ENCODE data around the gene FCRL3.

FCRL3 gene

GRCh38 chr1:157652859-157653493 lies 47.6 kb downstream of the FCRL3 start:
- H3K4me3 ChIP-seq (ENCODE audit: low read length), result no peak overlapping the region
- DNase-seq (ENCODE audit: low read depth), result no peak
- TF ChIP-seq CTCF (conservative IDR thresholded peaks at IDR 0.05; ENCODE audit: low read depth, low read length), result no peak

- no peak overlapping the region for H3K4me3 ChIP-seq (ENCODE audit: low read length)
- TF ChIP-seq CTCF (conservative IDR thresholded peaks at IDR 0.05; ENCODE audit: low read depth, low read length), result no peak
- no peak for DNase-seq (ENCODE audit: low read depth)
Measured at GRCh38 chr1:157648317-157648716, 52.3 kb downstream of the FCRL3 start.

- no peak for TF ChIP-seq CTCF (conservative IDR thresholded peaks at IDR 0.05; ENCODE audit: low read depth, low read length)
- H3K4me3 ChIP-seq (ENCODE audit: low read length), result no peak overlapping the region
Measured at GRCh38 chr1:157646144-157646543, 54.4 kb downstream of the FCRL3 start.

GRCh38 chr1:157641177-157641576 lies 59.4 kb downstream of the FCRL3 start:
- TF ChIP-seq CTCF (conservative IDR thresholded peaks at IDR 0.05; ENCODE audit: low read depth, low read length), result no peak
- H3K4me3 ChIP-seq (ENCODE audit: low read length), result no peak overlapping the region
- DNase-seq (ENCODE audit: low read depth), result no peak

More at GRCh38 chr1:157646144-157646543, 54.4 kb downstream of the FCRL3 start:
- no peak for DNase-seq (ENCODE audit: low read depth)

- no peak for TF ChIP-seq CTCF (conservative IDR thresholded peaks at IDR 0.05; ENCODE audit: low read depth, low read length)
- no peak for DNase-seq (ENCODE audit: low read depth)
- H3K4me3 ChIP-seq (ENCODE audit: low read length), result no peak overlapping the region
Measured at GRCh38 chr1:157639800-157640199, 60.8 kb downstream of the FCRL3 start.

GRCh38 chr1:157628773-157629172 lies 71.8 kb downstream of the FCRL3 start:
- DNase-seq (ENCODE audit: low read depth), result no peak
- no peak for TF ChIP-seq CTCF (conservative IDR thresholded peaks at IDR 0.05; ENCODE audit: low read depth, low read length)
- H3K4me3 ChIP-seq (ENCODE audit: low read length), result no peak overlapping the region

Measured in retinal pigment epithelial cell (primary cell).